WTC11 (cell line): Measurements from ENCODE around the gene MGMT. TPM values are rescaled to one million over a fixed set of nuclear protein-coding genes. Genes with fewer than 3 reads are reported as not detected.

Source experiments
- ATAC-seq: fragments of 200-7000 bp; cut with Tn5 transposase; 2 replicates; pipeline ENCODE4 v1.10.0; 2021; ENCODE audit warnings: mild to moderate bottlenecking, moderate library complexity
- CTCF ChIA-PET: fragments of 300-600 bp; sonication (Branson Sonifier 250); formaldehyde crosslinking; loops from one replicate; lab custom pipeline; 2021; ENCODE audit warnings: antibody characterized with exemption; lab: Charles Lee
- POLR2A ChIA-PET: fragments of 350-600 bp; sonication (Branson Sonifier 250); formaldehyde crosslinking; loops from one replicate; lab custom pipeline; 2021; ENCODE audit warnings: antibody characterized with exemption; lab: Charles Lee
- DNase-seq: peaks from one replicate; pipeline ENCODE4 v3.0.0; 2021; ENCODE audit warnings: low spot score
- H3K27ac Mint-ChIP-seq: 2 replicates; pipeline ENCODE4 v1.8.0; 2021; ENCODE audit warnings: mixed read lengths
- H3K27me3 Mint-ChIP-seq: 2 replicates; pipeline ENCODE4 v1.8.0; 2021; ENCODE audit warnings: low read depth, mild to moderate bottlenecking, moderate library complexity, mixed read lengths
- H3K36me3 Mint-ChIP-seq: 2 replicates; pipeline ENCODE4 v1.8.0; 2021; ENCODE audit warnings: mixed read lengths
- H3K4me1 Mint-ChIP-seq: 2 replicates; pipeline ENCODE4 v1.8.0; 2022; ENCODE audit warnings: mixed read lengths
- H3K4me3 Mint-ChIP-seq: 2 replicates; pipeline ENCODE4 v1.8.0; 2021; ENCODE audit warnings: mild to moderate bottlenecking, moderate library complexity, mixed read lengths
- H3K9me3 Mint-ChIP-seq: 2 replicates; pipeline ENCODE4 v1.8.0; 2021; ENCODE audit warnings: mixed read lengths
- AFF4 ChIP-seq: sonication (generic); formaldehyde crosslinking; IDR thresholded peaks from 2 replicates; pipeline ENCODE4 v1.8.1; 2023; ENCODE audit warnings: mild to moderate bottlenecking, missing genetic modification reagents, borderline replicate concordance
- CBFB ChIP-seq: sonication (generic); formaldehyde crosslinking; IDR thresholded peaks from 2 replicates; pipeline ENCODE4 v1.8.1; 2022; ENCODE audit warnings: mild to moderate bottlenecking, low read depth, missing genetic modification reagents
- CREB1 ChIP-seq: sonication (generic); formaldehyde crosslinking; IDR thresholded peaks from 2 replicates; pipeline ENCODE4 v1.8.0; 2023; ENCODE audit warnings: mild to moderate bottlenecking, missing genetic modification reagents
- E2F1 ChIP-seq: sonication (generic); formaldehyde crosslinking; IDR thresholded peaks from 2 replicates; pipeline ENCODE4 v1.8.0; 2022; ENCODE audit warnings: mild to moderate bottlenecking, missing genetic modification reagents
- EMX1 ChIP-seq: fragments of 250-450 bp; sonication (Bioruptor Pico); IDR thresholded peaks from 2 replicates; pipeline ENCODE4 v1.8.0; 2021; ENCODE audit warnings: mild to moderate bottlenecking
- ESRRA ChIP-seq: sonication (generic); formaldehyde crosslinking; IDR thresholded peaks from 2 replicates; pipeline ENCODE4 v1.8.1; 2022; ENCODE audit warnings: mild to moderate bottlenecking, missing genetic modification reagents, borderline replicate concordance
- FOXJ3 ChIP-seq: sonication (generic); formaldehyde crosslinking; IDR thresholded peaks from 2 replicates; pipeline ENCODE4 v1.9.0; 2021; ENCODE audit warnings: missing genetic modification reagents, mild to moderate bottlenecking, borderline replicate concordance
- FOXK1 ChIP-seq: sonication (generic); formaldehyde crosslinking; IDR thresholded peaks from 2 replicates; pipeline ENCODE4 v1.8.0; 2022; ENCODE audit warnings: mild to moderate bottlenecking, moderate library complexity, missing genetic modification reagents
- FOXP1 ChIP-seq: sonication (generic); formaldehyde crosslinking; IDR thresholded peaks from 2 replicates; pipeline ENCODE4 v1.8.0; 2022; ENCODE audit warnings: missing genetic modification reagents, mild to moderate bottlenecking, moderate library complexity, borderline replicate concordance
- JUN ChIP-seq: sonication (generic); formaldehyde crosslinking; IDR thresholded peaks from 2 replicates; pipeline ENCODE4 v1.8.0; 2023; ENCODE audit warnings: mild to moderate bottlenecking, missing genetic modification reagents
- KAT7 ChIP-seq: sonication (generic); formaldehyde crosslinking; IDR thresholded peaks from 2 replicates; pipeline ENCODE4 v1.8.1; 2023; ENCODE audit warnings: missing genetic modification reagents, mild to moderate bottlenecking, borderline replicate concordance
- MLX ChIP-seq: sonication (generic); formaldehyde crosslinking; IDR thresholded peaks from 2 replicates; pipeline ENCODE4 v1.8.1; 2023; ENCODE audit warnings: mild to moderate bottlenecking, missing genetic modification reagents, moderate library complexity
- NFATC4 ChIP-seq: fragments of 250-450 bp; sonication (Bioruptor Pico); IDR thresholded peaks from 2 replicates; pipeline ENCODE4 v1.9.0; 2021; ENCODE audit warnings: mild to moderate bottlenecking
- SMAD3 ChIP-seq: sonication (generic); formaldehyde crosslinking; IDR thresholded peaks from 2 replicates; pipeline ENCODE4 v1.8.0; 2022; ENCODE audit warnings: missing genetic modification reagents, mild to moderate bottlenecking, borderline replicate concordance
- SMAD4 ChIP-seq: sonication (generic); formaldehyde crosslinking; IDR thresholded peaks from 2 replicates; pipeline ENCODE4 v1.8.0; 2022; ENCODE audit warnings: mild to moderate bottlenecking, missing genetic modification reagents
- TP53 ChIP-seq: sonication (generic); formaldehyde crosslinking; IDR thresholded peaks from 2 replicates; pipeline ENCODE4 v1.8.1; 2023; ENCODE audit warnings: mild to moderate bottlenecking, missing genetic modification reagents
- ZNF121 ChIP-seq: sonication (generic); formaldehyde crosslinking; IDR thresholded peaks from 2 replicates; pipeline ENCODE4 v1.8.0; 2023; ENCODE audit warnings: missing genetic modification reagents
- ZNF232 ChIP-seq: sonication (generic); formaldehyde crosslinking; IDR thresholded peaks from 2 replicates; pipeline ENCODE4 v1.8.0; 2022; ENCODE audit warnings: mild to moderate bottlenecking, missing genetic modification reagents
- ZNF263 ChIP-seq: sonication (generic); formaldehyde crosslinking; IDR thresholded peaks from 2 replicates; pipeline ENCODE4 v1.8.1; 2022; ENCODE audit warnings: low read depth, mild to moderate bottlenecking, moderate library complexity, missing genetic modification reagents
- ZNF416 ChIP-seq: fragments of 250-450 bp; sonication (Bioruptor Pico); IDR thresholded peaks from 2 replicates; pipeline ENCODE4 v1.9.0; 2021; ENCODE audit warnings: mild to moderate bottlenecking, inconsistent platforms
- ZNF423 ChIP-seq: fragments of 250-450 bp; sonication (Bioruptor Pico); IDR thresholded peaks from 2 replicates; pipeline ENCODE4 v2.1.2; 2022; ENCODE audit warnings: mild to moderate bottlenecking, moderate library complexity
- total RNA-seq: library from RNA; stranded (reverse); gene quantifications from 3 replicates; pipeline ENCODE4 v1.2.3, GENCODE V29; 2021
- TF ChIP-seq, protein P1 (sequence below): sonication (generic); formaldehyde crosslinking; IDR thresholded peaks from 2 replicates; pipeline ENCODE4 v1.8.1; 2023; ENCODE audit warnings: mild to moderate bottlenecking, missing genetic modification reagents
- TF ChIP-seq, protein P2 (sequence below): fragments of 250-450 bp; sonication (Bioruptor Pico); IDR thresholded peaks from 2 replicates; pipeline ENCODE4 v1.8.0; 2021; ENCODE audit warnings: mild to moderate bottlenecking
- TF ChIP-seq, protein P3 (sequence below): fragments of 250-450 bp; sonication (Bioruptor Pico); IDR thresholded peaks from 2 replicates; pipeline ENCODE4 v2.1.2; 2022; ENCODE audit warnings: mild to moderate bottlenecking, moderate library complexity

MGMT gene
- total RNA-seq, 1 experiment from 2014 or later = 11.8 TPM

DNA sequence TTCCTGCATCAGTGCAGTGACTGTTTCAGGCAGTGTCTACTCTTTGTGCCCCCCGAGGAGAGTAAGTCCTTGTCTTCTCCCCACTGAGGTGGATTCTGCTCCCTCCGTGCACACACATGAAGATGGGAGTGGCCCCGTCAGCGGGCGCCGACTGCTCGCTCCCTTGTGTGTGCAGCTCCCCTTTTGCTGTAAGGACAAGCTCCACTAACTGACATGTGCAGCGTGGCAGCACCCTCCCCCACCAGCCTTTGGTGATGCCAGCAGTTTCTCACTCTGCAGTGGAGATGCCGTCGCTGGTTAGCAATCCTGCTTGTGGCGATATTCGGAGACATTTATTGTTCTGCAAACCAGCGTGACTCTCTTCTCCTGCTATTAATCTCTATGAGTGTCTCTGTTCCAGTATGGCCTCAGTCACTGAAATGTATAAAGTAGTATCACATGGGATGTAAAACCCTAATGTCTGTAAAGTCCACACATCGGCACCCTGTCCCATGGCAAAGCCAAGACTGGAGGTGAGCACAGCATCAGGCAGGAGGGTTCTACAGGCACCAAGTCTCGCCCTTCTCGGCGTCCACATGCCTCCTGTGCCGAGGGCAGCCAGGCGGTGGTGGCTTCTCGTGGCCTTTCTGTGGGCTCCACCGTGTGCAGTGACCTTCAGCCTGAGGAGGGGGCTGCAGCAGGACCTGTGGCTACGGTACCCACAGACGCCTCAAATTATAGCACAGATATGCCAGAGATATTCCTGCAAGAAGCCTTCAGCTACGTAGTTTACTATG is 294.3 kb downstream of the MGMT start:
- TF ChIP-seq NFATC4 (CRISPR knock-in tag) (no peak), JUN (CRISPR knock-in tag) (no peak), FOXK1 (CRISPR knock-in tag) (no peak), CREB1 (CRISPR knock-in tag) (no peak), MLX (CRISPR knock-in tag) (no peak), ZNF121 (CRISPR knock-in tag) (no peak), ZNF263 (no peak), SMAD4 (CRISPR knock-in tag) (no peak), ZNF423 (CRISPR knock-in tag) (no peak), AFF4 (CRISPR knock-in tag) (no peak), TP53 (CRISPR knock-in tag) (no peak), ZNF232 (CRISPR knock-in tag) (no peak), SMAD3 (CRISPR knock-in tag) (no peak)
- TF ChIP-seq, protein P1, sequence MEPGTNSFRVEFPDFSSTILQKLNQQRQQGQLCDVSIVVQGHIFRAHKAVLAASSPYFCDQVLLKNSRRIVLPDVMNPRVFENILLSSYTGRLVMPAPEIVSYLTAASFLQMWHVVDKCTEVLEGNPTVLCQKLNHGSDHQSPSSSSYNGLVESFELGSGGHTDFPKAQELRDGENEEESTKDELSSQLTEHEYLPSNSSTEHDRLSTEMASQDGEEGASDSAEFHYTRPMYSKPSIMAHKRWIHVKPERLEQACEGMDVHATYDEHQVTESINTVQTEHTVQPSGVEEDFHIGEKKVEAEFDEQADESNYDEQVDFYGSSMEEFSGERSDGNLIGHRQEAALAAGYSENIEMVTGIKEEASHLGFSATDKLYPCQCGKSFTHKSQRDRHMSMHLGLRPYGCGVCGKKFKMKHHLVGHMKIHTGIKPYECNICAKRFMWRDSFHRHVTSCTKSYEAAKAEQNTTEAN (CRISPR knock-in tag) = no peak
- Mint-ChIP-seq H3K9me3 (no peaks in the 10 kb centered on the region), H3K27me3 (no peaks in the 10 kb centered on the region), H3K36me3 (no peaks in the 10 kb centered on the region), H3K4me1 (peaks cover 13% of the 10 kb centered on the region), H3K27ac (no peak overlapping the region), H3K4me3 (no peak overlapping the region)
- ChIA-PET CTCF (no interaction called here), POLR2A (interaction anchor here (1.2 kb wide), 1 partner anchor 9 kb away, joined by 3 read pairs; no protein-coding TSS in a partner anchor)
- ATAC-seq (no peak), DNase-seq (no peak)

- ATAC-seq (no peak), DNase-seq (no peak)
- Mint-ChIP-seq H3K4me3 (no peak overlapping the region), H3K9me3 (no peaks in the 10 kb centered on the region), H3K36me3 (no peaks in the 10 kb centered on the region), H3K27ac (no peak overlapping the region), H3K27me3 (no peaks in the 10 kb centered on the region), H3K4me1 (peaks cover 11% of the 10 kb centered on the region)
- ChIA-PET POLR2A (no interaction called here), CTCF (interaction anchor here (0.9 kb wide), 1 partner anchor 38 kb away, joined by 3 read pairs; no protein-coding TSS in a partner anchor)
- TF ChIP-seq FOXJ3 (CRISPR knock-in tag) = no peak
- no peak for TF ChIP-seq CBFB
- no peak for TF ChIP-seq FOXP1 (CRISPR knock-in tag)
- TF ChIP-seq, protein P2, sequence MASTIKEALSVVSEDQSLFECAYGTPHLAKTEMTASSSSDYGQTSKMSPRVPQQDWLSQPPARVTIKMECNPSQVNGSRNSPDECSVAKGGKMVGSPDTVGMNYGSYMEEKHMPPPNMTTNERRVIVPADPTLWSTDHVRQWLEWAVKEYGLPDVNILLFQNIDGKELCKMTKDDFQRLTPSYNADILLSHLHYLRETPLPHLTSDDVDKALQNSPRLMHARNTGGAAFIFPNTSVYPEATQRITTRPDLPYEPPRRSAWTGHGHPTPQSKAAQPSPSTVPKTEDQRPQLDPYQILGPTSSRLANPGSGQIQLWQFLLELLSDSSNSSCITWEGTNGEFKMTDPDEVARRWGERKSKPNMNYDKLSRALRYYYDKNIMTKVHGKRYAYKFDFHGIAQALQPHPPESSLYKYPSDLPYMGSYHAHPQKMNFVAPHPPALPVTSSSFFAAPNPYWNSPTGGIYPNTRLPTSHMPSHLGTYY (CRISPR knock-in tag) = no peak
- TF ChIP-seq ZNF121 (CRISPR knock-in tag) = no peak
- no peak for TF ChIP-seq ESRRA (CRISPR knock-in tag)
- no peak for TF ChIP-seq E2F1 (CRISPR knock-in tag)
- TF ChIP-seq EMX1 = no peak
- TF ChIP-seq, protein P3, sequence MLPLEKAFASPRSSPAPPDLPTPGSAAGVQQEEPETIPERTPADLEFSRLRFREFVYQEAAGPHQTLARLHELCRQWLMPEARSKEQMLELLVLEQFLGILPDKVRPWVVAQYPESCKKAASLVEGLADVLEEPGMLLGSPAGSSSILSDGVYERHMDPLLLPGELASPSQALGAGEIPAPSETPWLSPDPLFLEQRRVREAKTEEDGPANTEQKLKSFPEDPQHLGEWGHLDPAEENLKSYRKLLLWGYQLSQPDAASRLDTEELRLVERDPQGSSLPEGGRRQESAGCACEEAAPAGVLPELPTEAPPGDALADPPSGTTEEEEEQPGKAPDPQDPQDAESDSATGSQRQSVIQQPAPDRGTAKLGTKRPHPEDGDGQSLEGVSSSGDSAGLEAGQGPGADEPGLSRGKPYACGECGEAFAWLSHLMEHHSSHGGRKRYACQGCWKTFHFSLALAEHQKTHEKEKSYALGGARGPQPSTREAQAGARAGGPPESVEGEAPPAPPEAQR = no peak
- TF ChIP-seq KAT7 (CRISPR knock-in tag) = no peak
- no peak for TF ChIP-seq ZNF416 (CRISPR knock-in tag)
Observed at GRCh38 chr10:129761981-129762956, 295.2 kb downstream of the MGMT start.
